Measurements from ENCODE around the gene MXRA8.
A peak's percentile ranks its signal among the peaks of the same experiment; 100 is the strongest.
"Not testable (repeated sequence)": the region's sequence is repeated elsewhere in the genome, so short reads cannot be mapped to it uniquely, and the experiment has no call there.

MXRA8 gene

GRCh38 chr1:1358433-1359271, at the start of gene MXRA8:
MXRA8 (minus strand) TSS chr1:1358555; CDS start chr1:1358504, 51 bp downstream.
- DNase-seq (ENCODE audit: low spot score) (peak; percentile 41), FAIRE-seq (no peak)

- DNase-seq (ENCODE audit: low spot score) (no peak), FAIRE-seq (no peak)
Observed at GRCh38 chr1:1407636-1408318, 49.4 kb upstream of the MXRA8 start.

- DNase-seq (ENCODE audit: low spot score) (peak; percentile 92), FAIRE-seq (peak; percentile 69)
Observed at GRCh38 chr1:1406821-1407635, 48.7 kb upstream of the MXRA8 start, which contains the start of gene MRPL20. MRPL20 (minus strand) TSS chr1:1407293; CDS start chr1:1407217, 76 bp downstream.

- DNase-seq (ENCODE audit: low spot score), result no peak
Observed at GRCh38 chr1:1406101-1406820, 47.9 kb upstream of the MXRA8 start.

GRCh38 chr1:1403653-1404052, 45.3 kb upstream of the MXRA8 start:
- FAIRE-seq (no peak), DNase-seq (ENCODE audit: low spot score) (no peak)

More at GRCh38 chr1:1406101-1406820, 47.9 kb upstream of the MXRA8 start:
- FAIRE-seq, result no peak

GRCh38 chr1:1402901-1403392, 44.6 kb upstream of the MXRA8 start:
- not testable (repeated sequence) for DNase-seq (ENCODE audit: low spot score); FAIRE-seq

- no peak for FAIRE-seq
- no peak for DNase-seq (ENCODE audit: low spot score)
Observed at GRCh38 chr1:1402072-1402900, 43.9 kb upstream of the MXRA8 start.

- FAIRE-seq, result no peak
- DNase-seq (ENCODE audit: low spot score), result no peak
Observed at GRCh38 chr1:1401457-1402010, 43.2 kb upstream of the MXRA8 start.

GRCh38 chr1:1400576-1401456, 42.5 kb upstream of the MXRA8 start:
- no peak for FAIRE-seq
- no peak for DNase-seq (ENCODE audit: low spot score)

- FAIRE-seq, result no peak
- no peak for DNase-seq (ENCODE audit: low spot score)
Observed at GRCh38 chr1:1399872-1400575, 41.7 kb upstream of the MXRA8 start.

GRCh38 chr1:1399187-1399871, 41.0 kb upstream of the MXRA8 start, which contains the start of gene CCNL2:
CCNL2 (minus strand) TSS chr1:1399335; CDS start chr1:1399306, 29 bp downstream.
- FAIRE-seq (peak; percentile 35), DNase-seq (ENCODE audit: low spot score) (peak; percentile 98)

GRCh38 chr1:1398677-1399186, 40.4 kb upstream of the MXRA8 start:
- FAIRE-seq (no peak), DNase-seq (ENCODE audit: low spot score) (no peak)

- no peak for DNase-seq (ENCODE audit: low spot score)
- FAIRE-seq, result no peak
Observed at GRCh38 chr1:1397839-1398523, 39.6 kb upstream of the MXRA8 start.

- FAIRE-seq (no peak), DNase-seq (ENCODE audit: low spot score) (no peak)
Observed at GRCh38 chr1:1395166-1395565, 36.8 kb upstream of the MXRA8 start.

GRCh38 chr1:1394116-1394515, 35.8 kb upstream of the MXRA8 start:
- DNase-seq (ENCODE audit: low spot score) (no peak), FAIRE-seq (no peak)

- FAIRE-seq (no peak), DNase-seq (ENCODE audit: low spot score) (no peak)
Observed at GRCh38 chr1:1393428-1393827, 35.1 kb upstream of the MXRA8 start.

Data from urothelium cell line (cell line).